AG10803 (cell line): Measurements from ENCODE around the gene FRMPD2.

Source experiments
- DNase-seq: peaks from one replicate; pipeline ENCODE4 v3.0.0; 2010; ENCODE audit warnings: low read depth
- H3K4me3 ChIP-seq: 2 replicates; pipeline ENCODE4 v1.5.1; 2011; ENCODE audit warnings: mild to moderate bottlenecking, low read length, control low read depth
- TF ChIP-seq, protein P1 (sequence below): conservative IDR thresholded peaks from 2 replicates; pipeline ENCODE4 v1.5.1; 2011; ENCODE audit warnings: mild to moderate bottlenecking, low read length, control low read depth, inconsistent platforms

The FRMPD2 gene

DNA sequence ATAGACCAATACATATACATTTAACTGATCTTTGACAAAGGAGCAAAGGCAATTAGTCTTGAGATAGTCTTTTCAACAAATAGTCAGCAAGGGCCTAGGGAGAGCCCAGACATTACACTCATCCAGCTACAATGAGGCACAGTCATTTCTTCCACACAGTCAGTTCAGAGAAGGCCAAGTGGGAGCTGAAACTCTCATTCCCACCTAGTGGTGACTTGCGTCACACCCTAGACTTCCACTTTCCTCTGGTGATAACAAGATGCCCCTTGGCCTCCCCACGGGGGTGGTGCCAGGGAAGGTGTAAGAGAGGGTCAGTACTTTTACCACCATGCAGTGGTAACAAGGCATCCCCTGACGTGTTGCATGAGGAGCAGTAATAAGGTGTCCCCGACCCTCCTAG, 8.0 kb downstream of the FRMPD2 start:
- TF ChIP-seq, protein P1, sequence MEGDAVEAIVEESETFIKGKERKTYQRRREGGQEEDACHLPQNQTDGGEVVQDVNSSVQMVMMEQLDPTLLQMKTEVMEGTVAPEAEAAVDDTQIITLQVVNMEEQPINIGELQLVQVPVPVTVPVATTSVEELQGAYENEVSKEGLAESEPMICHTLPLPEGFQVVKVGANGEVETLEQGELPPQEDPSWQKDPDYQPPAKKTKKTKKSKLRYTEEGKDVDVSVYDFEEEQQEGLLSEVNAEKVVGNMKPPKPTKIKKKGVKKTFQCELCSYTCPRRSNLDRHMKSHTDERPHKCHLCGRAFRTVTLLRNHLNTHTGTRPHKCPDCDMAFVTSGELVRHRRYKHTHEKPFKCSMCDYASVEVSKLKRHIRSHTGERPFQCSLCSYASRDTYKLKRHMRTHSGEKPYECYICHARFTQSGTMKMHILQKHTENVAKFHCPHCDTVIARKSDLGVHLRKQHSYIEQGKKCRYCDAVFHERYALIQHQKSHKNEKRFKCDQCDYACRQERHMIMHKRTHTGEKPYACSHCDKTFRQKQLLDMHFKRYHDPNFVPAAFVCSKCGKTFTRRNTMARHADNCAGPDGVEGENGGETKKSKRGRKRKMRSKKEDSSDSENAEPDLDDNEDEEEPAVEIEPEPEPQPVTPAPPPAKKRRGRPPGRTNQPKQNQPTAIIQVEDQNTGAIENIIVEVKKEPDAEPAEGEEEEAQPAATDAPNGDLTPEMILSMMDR: no peak
- H3K4me3 ChIP-seq: no peak overlapping the region
- no peak for DNase-seq

DNA sequence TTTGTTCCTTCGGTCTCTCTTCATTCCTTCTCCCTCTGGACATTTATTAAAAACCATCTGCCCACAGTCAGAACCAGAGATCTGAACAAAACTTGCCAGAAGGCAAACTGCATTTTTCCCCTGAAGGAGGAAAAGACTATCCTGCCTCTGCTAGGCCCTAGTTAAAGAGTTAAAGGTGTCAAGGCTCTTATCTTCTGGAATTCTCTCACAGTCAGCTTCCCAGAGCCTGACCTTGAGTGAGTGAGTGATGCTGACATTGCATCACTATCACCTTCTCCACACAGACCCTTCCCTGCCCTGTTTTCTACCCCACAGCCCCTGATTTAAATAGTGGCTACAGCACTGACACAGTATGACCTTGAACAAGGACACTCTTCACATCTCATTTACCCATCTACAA, 16.4 kb downstream of the FRMPD2 start:
- TF ChIP-seq, protein P1: no peak
- no peak overlapping the region for H3K4me3 ChIP-seq
- DNase-seq: no peak

DNA sequence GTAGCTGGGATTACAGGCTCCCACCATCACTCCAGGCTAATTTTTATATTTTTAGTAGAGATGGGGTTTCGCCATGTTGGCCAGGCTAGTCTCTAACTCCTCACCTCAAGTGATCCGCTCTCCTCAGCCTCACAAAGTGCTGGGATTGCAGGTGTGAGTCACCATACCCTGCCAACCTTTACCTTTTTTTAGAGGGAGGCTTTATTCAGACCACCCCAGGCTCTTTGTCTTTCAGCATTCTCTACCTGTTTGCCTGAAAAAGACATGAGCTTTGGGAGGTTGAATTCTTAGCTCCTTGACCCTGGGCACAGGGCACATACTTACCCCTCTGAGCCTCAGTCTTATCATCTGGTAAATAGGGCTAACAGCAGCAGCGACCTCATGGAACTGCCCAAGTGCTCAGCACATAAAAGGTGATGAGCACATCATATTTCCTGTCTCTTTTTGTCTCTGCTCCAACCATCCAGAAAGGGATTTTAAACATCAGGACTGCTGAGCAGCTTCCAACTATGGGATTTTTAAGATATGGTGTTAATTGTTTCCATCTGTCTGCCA, 17.0 kb downstream of the FRMPD2 start:
- TF ChIP-seq, protein P1: no peak
- H3K4me3 ChIP-seq: no peak overlapping the region
- DNase-seq: peak; percentile 14

DNA sequence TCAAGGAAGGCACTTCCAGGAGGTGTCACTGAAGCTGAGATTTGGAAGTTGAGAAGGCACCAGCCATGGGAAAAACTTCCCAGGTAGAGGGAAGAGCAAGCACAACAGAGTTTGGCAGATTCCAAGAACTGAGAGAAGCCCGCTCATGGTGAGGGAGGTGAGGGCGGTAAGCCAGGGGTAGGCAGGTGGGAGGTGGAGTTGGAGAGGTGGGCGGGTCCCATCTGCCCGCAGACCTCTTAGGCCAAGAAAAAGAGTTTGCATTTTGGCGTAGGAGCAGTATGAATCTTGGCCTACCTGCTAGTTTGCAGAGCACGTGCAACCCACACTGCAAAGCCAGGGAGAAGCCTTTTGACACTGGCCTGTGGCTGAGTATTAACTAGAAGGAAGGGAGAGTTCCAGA, 18.8 kb downstream of the FRMPD2 start:
- TF ChIP-seq, protein P1: no peak
- no peak for DNase-seq
- H3K4me3 ChIP-seq: no peak overlapping the region

DNA sequence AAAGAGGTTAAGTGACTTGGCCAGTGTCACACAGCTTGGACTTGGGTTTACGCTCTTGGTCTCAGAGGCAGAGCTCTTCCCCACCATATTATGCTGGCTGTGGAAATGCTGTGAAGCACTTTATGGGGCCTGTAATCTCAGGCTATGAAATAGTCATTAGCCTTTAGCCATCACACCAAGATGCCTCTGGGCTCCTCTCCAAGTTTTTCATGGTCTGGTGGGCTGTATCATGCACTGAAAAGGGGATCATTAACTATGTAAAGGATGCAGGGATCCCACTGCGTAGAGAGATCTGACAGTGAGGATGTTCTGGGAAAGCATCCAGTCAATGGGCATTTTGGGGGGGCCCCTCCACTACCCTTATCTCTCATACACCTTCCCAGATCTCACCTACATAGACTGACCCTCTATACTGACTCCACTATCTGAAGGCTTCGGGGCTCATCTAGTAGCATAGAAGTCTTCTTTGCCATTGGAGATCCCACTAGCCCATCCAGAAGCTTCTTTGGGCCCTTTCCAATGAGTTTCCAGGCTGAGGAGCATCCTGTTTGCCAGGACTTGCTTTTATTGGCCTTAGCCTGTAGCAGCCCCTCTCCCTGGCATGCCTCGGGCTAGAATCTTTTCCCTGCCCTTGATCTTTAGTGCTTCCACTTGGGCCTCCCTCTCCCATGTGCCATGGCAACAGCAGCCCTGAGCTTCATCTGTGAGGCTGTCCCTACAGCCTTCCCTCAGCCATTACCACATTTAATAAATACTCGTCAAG, 19.6 kb downstream of the FRMPD2 start:
- no peak overlapping the region for H3K4me3 ChIP-seq
- DNase-seq: no peak
- TF ChIP-seq, protein P1: no peak

DNA sequence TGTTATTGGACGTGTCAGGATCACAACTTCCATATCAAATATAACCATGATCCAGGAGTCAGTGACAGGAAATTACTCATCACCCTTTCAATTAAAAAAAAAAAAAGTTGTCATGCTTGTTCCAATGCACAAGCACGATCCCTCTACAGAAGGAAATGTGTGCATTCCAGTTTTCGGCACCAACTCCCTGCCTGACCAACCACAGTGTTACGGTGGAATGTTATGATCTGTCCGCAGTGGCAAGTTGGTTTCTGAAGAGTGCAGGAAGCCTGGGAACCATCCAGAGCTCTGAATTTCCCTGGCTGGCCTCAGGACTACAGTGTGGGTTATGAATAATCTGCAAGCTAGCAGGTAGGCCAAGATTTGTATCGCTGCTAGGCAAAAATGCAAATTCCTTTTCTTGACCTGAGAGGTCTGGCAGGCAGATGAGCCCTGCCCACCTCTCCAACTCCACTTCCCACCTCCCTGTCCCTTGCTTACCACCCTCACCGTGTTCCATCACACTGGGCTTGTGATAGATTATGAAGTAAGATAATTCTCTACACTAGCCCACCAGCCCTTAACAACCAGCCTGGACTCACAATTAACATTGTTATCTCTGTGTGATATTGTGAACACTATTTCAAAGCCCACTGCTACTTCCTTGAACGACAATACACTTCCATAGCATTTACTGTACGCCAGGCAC, 20.4 kb downstream of the FRMPD2 start:
- TF ChIP-seq, protein P1: no peak
- peak; percentile 81 for DNase-seq
- no peak overlapping the region for H3K4me3 ChIP-seq

DNA sequence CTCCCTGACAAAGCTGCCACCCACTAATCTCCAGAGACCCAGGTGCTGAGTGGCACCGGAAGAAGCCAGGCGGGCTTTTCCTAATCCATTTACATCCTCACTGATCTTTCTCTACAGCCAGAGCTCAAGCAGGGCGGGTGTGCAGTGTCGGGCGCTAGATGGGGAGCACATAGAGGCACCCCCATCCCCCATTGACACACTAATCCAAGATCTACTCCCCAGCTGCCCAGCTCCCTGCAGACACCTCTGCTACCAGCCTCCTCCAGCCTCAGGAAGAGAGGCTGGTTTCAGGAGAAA, 22.2 kb downstream of the FRMPD2 start:
- TF ChIP-seq, protein P1: no peak
- no peak for DNase-seq
- no peak overlapping the region for H3K4me3 ChIP-seq
